NCI-H1092 treated with DMSO at 0.1 percent for 48 hours (cell line): ENCODE data around the gene ZC3H4.
"Not testable (repeated sequence)": the region's sequence is repeated elsewhere in the genome, so short reads cannot be mapped to it uniquely, and the experiment has no call there.

ENCODE experiments used
- DNase-seq: peaks from one replicate; lab custom pipeline; 2025; lab: John Stamatoyannopoulos, UW

The ZC3H4 gene

DNA sequence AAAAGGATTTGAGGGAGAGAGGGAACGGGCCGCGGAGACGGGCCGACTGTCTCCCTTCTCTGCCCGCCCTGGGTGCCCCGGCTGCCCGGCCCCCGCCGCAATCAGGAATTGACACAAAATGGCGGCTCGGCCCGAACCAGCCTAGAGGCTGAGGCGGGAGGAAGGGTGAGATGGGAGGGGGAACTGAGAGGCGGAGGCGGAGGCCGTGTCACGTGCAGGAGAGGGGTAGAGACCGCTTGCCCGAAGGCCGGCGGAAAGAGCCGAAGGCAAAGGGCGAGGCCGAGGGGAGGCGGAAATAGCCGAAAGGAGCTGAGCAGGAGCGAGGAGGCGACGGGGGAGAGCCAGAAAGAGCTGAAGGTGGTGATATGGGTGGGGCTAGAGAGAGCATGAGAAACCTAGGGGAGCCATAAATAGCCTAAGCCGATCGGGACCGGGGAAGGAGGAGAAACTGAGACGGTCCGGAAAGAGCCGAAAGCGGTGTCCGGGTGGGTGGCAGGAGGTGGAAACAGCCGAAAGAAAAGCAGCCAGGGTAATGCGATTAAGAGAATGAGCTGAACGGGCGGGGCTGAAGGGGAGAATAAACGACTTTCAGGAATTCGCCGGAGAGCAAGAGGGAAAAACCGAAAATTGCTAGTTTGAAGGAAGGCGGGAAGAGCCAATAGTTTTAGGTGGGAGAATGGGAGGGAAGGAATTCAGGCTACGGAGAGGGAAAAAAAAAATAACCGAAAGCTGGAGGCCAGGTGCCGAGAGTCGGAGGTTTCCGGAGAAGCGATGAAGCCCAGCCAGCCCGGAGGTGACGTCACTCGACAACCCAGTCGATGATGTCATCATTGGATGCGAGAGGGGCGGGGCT lies at the start of gene ZC3H4:
Gene ZC3H4 (minus strand): TSS at position 780 of the 853 bp plus-strand sequence. CDS start 1,192 bp downstream, outside the sequence.
- peak; percentile 96 for DNase-seq

DNA sequence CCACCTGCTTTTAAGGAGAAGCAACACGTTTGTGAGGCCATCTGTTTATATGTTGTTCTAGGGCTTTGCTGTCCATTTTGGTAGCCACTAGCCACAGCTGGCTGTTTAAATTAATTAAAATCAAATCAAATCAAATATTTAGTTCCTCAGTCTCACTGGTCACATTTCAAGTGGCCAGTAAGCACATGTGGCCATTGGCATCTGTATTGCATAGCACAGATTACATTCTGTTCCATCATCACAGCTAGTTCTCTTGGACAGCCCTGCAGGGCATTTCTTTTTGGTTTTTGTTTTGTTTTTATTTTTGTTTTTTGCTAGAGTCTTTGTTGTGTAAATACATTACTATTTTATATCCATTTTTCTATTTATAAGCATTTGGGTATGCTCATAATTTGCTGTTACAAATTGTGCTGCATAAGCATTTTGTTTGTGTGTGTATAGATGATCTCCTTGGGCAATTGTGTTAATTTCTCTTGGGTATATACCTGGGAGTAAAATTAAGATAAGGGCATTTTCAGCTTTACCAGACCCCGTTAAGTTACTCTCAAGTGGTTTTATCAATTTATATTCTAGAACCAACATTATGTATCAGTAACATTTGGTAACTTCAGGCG lies 48.4 kb upstream of the ZC3H4 start:
- DNase-seq = no peak

DNA sequence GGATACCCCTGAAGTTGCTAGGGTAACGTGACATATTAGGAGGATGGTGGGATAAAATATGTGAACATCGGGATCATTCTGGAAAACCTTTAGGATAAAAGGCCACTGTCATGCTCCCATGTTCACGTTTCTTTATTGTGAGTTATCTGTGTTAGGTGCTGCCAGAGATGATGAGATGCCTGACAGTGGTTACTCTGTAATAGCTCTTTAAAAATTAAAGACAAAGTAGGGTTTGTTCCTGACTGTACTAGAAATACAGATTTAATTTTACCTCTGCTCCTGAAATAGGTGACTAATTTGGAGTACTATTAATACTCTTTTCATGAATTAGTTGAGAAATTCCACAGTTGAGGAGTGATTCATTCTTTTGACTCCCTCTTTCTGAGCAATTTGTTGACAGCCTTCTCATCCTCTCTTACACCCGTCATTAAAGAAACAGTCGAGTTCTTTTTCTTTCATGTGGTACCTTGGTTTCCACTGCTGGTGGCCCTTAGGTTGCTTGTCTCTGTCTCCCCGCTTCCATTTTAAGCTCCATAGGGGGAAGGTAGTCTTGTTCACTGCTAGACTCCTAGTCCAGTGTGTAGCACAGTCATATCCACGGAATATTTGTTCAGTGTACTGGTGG lies 45.4 kb upstream of the ZC3H4 start:
- DNase-seq = no peak

DNA sequence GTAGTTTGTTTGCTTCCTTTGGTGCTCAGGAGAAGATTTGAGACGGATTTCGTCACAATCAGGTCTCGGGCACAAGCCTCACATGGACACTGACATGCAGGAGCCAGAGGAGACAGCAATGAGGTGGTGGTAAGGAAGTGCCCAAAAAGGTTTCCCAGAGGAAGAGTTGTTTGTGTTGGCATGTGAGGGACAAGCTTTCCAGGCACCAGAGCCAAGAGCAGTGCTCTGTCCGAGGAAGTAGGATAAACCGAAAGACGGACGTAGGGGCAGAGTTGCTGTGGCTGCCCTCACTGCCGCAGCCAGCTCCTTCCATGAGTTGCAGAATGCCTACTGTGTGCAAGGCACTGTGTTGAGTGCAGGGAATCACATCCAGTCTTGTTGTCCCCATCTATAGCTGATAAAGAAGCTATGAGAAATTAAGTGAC lies 44.8 kb upstream of the ZC3H4 start:
- DNase-seq = no peak

DNA sequence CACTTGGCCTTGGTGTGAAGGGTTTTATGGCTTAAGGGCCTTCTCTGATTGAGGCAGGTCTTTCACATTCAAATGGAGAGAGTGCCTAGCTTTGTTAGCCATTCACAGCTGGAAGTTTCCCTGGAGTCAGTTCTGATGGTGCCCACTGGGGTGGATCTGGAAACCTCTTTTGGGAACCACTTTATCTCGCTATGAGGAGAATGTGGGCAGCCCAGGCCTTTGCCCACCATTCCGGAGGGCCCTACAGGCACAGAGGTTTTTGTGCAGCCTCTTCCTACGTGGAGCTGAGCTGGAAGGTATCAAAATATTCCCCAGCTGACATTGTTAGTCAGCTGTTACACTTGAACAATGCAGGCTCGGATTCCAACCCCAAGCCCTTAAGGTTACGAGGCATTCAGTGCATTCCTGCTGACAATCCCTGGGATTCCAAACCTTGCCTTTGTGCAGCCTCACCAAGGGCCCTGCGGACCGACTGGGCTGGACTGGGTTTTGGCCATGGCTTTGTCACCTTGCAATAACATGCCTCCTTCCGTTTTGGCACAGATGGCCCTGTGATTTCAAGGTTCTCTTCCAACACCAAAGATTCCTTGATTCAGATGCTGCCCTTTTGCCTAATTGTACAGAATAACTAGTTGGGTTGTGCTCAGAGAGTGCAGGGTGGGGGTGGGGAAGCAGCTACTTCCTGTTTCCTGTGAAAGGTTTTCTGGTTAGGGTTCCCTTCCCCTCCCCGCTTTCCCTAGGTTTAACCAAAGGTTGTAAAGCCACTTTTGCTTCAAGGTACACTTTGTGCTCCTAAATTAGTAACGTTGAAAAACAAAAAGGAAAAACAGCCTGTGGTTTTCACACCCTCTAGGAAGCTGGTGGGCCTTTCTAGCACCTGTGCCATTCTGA lies 44.1 kb upstream of the ZC3H4 start:
- no peak for DNase-seq

DNA sequence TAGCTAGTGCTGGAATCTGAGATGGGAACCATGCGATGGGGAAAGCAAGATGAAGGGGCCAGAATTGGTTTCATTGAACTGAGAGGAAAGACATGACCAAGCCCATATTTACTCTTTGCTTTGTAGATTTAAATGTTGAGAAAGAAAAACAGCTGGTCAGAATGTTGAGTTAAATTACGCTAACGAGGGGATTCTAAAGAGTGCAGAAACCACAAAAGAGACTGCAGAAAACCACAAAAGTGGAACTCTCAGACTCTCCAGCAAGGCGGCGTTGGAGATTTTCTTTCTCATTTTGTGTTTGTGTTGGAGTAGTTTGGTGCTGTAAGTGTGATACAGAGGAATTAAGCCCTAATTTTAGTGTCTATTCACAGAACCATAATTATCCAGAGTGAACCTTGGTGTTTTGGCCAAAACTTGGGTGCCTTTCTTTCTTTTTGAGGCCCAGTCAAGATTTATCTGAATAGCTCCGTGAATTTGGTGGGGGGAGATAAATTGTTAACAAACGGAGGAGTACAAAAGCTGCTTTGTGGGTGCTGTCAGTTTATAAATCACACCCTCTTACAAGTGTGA lies 43.4 kb upstream of the ZC3H4 start:
- no peak for DNase-seq

DNA sequence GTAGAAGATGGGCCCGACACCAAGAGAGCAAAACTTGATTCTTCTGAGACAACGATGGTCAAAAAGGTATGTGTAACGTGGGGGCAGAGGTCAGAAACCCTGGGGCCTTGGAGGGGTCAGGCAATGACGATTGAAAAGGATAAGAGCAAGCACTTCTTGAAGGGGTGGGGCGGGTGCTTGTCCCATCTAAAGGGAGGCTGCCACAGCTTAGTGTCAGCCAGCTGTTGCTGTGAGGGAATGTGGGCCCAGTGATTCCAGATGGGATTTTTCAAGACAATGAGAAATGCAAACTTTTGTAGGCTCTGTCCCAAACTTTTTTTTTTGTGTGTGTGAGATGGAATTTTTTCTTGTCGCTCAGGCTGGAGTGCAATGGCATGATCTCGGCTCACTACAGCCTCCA lies 41.6 kb upstream of the ZC3H4 start:
- no peak for DNase-seq

DNA sequence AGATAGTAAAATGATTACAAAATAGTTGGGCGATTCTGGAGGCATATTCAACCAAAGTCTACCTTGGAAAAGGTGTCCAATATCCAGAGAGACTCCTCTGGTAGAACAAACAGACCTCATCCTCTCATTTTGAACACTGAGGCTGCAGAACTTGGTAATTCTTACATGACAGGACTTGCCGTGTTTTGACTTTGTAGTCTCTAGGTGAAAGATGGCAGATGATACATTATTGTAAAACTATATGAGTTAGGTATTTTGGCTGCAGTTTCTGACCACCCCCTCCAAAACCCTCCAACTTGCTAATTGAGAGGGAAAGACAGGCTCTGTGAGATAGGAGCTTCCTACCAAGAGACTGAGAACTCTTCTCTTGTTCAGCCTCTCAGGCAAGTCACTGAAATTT lies 39.7 kb upstream of the ZC3H4 start:
- no peak for DNase-seq

DNA sequence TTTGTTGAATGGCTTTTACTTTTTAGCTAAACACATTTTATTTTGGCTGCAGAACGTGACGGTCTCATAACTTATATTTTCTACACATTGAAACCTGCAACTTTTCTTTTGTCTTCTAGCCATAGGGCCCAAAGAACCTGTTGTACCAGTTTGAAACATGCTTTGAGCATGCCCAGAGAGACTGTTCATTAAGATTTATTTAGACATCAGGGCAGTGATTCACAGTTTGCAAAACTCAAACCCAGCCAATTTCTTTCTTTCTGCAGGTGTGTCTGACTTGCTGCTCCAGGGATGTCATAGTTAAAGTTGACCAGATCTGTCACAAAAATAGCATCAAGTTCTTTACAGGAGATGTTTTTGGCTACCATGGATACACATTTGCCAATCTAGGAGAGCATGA lies 39.1 kb upstream of the ZC3H4 start:
- DNase-seq = no peak

DNA sequence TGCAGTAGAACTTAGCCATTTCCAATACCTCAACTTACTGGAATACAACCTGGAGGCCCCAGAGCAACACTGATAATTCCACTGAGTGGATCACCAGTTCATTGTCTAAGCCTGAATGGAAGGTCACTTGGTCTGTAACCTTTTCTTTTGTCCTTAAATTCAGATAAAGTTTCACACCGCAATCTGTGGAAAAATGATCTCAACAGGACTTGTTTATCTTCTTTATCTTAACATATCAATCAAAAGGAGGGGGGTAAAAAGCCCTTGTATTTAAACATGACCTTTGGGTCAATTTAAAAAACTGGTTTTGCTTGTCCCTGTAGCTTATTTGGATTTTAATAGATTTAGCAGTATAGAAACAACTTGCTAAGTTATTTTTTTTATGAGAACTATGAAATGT lies 38.6 kb upstream of the ZC3H4 start:
- DNase-seq = no peak

DNA sequence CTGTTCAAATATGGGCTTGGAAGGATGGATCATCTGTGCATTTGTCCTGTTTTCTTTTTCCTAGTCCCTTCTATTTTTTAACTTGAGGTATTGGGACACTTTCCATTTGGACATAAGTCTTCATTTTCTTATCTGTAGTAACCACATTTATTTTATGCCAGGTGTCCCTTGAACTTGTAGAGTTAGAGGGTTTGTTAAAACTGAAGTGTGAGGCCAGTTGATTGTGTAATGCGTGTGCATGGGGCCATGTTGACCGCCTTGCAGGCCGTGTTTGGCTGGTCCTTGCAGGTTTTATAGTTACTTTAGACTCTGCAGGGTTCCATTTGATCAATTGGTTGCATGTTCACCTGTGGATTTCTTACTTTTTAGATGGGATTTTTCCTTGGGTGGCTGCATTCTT lies 38.1 kb upstream of the ZC3H4 start:
- no peak for DNase-seq

DNA sequence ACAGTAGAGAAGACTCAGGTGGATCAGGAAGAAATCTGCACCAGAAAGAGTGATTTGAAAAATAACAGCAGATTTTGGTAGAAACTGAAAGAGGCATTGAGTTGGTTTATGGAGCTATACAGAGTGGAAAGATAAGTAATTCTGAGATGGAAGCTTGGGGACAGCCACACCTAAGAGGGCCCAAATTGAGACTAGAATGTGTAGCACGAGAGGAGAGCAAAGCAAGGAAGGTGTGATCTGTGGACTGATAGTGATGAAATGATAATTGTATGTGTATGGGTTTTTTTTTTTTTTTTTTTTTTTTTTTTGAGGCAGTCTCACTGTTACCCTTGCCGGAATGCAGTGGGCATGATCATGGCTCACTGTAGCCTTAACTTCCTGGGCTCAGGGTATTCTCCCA lies 33.3 kb upstream of the ZC3H4 start:
- no peak for DNase-seq

DNA sequence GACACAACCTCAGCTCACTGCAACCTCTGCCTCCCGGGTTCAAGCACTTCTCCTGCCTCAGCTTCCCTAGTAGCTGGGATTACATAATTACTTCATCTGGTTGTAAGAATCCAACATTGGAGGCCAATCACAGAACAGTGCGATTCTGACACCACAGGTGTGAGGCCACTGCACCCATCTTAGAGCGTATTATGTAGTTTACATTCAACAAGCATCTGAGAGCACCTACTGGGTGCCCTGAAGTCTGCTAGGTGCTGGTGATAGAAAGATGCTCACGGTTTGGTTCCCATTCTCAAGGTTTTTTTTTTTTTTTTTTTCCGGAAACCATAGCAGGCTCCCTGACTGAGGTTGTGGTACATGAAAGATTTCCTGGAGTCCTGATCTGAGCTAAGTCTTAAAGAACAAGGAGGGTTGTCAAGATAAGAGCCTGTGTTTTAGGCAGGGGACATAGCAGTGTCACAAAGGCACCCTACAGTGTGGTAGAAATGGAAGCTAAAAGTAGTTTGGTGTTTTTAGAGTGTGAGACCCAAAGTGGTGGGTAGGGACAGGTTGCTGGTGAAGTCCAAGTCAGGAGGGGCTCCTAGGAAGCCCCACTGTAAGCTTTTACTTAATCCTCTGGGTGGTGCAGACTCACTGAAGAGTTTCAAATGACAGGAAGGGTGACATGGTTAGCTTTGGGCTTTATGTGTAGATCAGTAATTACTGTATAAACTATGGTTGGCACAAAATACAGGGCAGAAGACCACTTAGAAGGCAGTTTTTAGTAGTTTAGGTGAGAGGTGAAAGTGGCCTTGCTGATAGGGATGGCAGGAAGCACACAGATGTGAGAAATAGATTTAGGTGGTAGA lies 32.3 kb upstream of the ZC3H4 start:
- no peak for DNase-seq

DNA sequence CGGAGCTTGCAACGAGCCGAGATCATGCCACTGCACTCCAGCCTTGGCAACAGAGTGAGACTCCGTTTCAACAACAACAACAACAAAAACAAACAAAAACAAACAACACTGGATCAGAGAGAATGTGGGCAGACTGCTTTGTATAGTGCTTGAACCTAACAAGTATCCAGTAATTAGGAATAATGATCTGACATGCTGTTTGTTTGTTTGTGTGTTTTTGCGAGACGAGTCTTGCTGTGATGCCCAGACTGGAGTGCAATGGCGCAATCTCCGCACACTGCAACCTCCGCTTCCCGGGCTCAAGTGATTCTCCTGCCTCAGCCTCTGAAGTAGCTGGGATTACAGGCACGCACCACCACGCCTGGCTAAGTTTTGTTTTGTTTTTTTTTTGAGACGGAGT lies 31.1 kb upstream of the ZC3H4 start:
- no peak for DNase-seq

DNA sequence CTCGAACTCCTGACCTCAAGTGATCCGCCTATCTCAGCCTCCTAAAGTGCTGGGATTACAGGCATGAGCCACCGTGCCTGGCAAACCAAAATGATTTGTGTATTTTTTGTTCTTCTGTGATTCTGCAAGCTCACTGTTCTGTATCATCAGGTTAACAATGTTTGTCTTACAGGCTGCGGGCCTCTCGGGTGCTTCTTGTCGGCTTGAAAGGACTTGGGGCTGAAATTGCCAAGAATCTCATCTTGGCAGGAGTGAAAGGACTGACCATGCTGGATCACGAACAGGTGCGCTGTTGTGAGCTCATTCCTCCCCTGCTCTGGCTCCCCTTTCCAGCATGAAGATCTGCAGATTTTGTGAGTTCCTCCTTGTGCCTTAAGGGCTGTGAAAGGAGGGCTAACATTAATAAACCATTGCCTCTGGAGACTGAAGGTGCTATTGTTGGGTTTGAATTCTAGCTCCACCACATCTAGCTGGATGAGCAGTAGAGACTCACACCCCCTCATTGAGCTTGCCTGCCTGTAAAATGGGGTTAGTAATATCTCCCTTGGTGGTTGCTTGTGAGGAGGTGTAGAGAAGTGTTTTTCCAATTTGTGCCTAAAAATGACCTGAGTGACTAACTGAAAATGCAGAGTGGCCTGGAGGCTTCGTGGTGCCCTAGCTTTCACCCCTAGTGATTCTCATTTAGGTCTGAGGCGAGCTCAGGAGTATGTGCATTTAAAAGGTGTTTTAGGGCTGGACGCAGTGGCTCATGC lies 29.9 kb upstream of the ZC3H4 start:
- no peak for DNase-seq

DNA sequence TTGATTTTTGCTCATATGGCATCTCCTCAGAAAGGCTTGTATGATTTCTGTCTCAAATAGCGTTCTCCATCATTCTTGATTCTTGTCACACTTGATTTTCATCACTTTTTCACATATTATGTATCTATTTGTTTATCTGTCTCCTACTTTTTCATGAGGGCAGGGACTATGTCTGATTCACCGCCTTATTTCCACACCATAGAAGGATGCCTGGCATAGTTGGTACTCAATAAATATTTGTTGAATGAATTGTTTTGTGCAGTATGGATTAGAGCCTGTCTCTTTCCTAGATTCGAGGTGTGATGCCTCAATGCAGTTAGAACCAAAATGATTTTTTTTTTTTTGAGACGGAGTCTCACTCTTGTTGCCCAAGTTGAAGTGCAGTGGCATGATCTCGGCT lies 29.2 kb upstream of the ZC3H4 start:
- no peak for DNase-seq

DNA sequence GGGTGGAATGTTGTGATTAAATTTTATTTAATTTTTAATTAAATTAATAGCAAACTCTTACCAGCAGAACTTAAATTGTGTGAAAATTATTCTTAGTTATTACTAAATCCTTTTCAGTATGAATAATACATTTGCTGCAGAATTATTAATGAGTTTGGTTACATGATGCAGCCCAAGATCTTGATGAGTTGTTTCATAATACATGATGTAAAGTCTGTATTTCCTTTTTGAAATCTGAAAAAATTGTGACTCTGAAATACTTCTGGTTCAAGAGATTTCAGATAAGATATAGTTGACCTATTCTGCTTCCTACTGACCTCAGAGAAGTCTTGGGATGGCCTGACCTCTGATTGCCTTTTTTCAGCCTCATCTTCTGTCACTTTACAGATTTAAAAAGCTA lies 28.1 kb upstream of the ZC3H4 start:
- DNase-seq = no peak

DNA sequence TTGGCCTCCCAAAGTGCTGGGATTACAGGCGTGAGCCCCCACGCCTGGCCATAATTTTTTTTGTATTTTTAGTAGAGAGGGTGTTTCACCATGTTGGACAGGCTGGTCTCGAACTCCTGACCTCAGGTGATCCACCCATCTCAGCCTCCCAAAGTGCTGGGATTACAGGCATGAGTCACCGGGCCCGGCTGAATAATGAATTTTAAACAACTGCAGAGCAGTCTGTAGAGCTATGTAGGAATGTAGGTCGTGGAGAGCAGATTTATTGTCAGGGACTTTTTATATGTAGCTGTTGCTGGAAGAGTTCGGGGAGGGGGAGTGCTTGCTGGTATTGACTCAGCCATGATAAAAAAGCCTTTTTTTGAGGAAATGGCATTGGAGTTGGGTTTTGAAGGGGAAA lies 27.7 kb upstream of the ZC3H4 start:
- DNase-seq = not testable (repeated sequence)

DNA sequence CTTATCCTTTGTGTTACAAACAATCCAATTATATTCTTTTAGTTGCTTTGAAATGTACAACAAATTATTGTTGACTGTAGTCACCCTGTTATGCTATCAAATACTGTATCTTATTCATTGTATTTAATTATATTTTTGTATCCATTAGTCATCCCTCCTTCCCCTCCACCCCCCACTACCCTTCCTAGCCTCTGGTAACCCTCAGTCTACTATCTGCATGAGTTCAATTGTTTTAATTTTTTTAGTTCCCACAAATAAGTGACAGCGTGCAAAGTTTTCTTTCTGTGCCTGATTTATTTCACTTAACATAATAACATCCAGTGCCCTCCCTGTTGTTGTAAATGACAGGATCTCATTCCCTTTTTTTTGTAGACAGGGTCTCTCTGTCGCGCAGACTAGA lies 21.6 kb upstream of the ZC3H4 start:
- DNase-seq = no peak

DNA sequence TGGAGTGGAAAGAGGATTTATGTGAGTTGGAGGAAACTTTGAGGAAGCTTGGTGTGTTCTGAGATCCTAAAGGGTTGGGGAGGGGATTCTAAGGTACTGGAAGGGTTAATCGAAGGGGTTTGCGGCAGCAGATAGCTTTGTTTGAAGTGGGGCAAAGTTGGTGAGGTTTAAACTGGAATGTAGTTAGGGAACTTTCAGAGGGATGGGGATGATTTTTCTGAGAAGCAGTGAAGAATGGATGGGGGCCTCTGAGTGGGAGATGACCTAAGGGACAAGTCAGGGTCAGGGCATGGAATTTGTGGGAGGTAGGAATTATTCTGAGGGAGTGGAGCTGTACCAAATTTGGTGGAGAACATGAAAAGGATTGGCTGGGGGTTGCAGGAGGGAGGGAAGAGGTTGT lies 21.0 kb upstream of the ZC3H4 start:
- no peak for DNase-seq
